HG03575 (cell line): Measurements from ENCODE around the gene HSDL2.
"Not testable (repeated sequence)": the region's sequence is repeated elsewhere in the genome, so short reads cannot be mapped to it uniquely, and the experiment has no call there.

ENCODE experiments used
- ATAC-seq: cut with Tn5 transposase; IDR thresholded peaks from one replicate; pipeline ENCODE4 v1.9.1; 2021; ENCODE audit not compliant: unreplicated experiment, insufficient number of reproducible peaks, low FRiP score; ENCODE audit errors: extremely low read depth

Gene HSDL2

DNA sequence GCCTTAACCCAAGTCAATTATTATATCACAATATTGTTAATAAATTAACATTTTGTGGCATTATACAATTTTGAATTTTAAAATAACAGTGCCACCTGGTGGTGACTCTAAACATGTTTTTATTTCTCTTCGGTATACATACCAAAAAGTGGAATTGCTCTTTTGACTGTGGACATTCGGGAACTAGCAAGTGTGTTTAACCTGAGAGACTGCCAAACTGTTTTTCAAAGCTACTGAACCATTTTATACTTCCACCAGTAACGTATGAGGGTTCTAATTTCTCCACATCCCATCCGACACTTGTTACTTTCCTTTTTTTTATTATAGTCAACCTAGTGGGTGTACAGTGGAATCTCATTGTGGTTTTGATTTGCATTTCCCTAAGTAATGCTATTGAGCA lies 18.3 kb upstream of the HSDL2 start:
- ATAC-seq, result no peak

DNA sequence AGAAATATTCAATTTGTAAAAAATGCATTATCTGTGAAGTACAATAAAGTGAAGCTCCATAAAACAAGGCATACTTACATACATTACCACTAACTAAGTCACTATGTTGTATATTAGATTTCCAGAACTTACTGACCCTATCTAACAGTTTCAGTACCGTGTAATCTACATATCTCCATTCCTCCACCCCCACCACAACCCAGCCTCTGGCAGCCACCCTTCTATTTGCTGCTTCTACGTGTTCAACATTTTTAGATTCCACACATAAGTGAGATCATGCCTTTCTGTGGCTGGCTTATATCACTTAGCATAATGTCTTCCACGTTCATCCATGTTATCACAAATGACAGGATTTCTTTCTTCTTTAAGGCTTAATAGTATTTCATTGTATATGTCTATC lies 15.1 kb upstream of the HSDL2 start:
- ATAC-seq, result no peak

DNA sequence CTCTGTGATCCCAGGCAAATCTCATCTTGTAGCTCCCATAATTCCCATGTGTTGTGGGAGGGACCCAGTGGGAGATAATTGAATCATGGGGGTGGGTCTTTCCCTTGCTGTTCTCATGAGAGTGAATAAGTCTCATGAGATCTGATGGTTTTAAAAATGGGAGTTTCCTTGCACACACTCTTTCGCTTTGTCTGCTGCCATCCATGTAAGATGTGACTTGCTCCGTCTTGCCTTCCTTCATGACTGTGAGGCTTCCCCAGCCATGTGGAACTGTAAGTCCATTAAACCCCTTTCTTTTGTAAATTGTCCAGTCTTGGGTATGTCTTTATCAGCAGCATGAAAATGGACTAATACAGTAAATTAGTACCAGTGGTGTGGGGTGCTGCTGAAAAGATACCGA lies 14.7 kb upstream of the HSDL2 start:
- not testable (repeated sequence) for ATAC-seq

DNA sequence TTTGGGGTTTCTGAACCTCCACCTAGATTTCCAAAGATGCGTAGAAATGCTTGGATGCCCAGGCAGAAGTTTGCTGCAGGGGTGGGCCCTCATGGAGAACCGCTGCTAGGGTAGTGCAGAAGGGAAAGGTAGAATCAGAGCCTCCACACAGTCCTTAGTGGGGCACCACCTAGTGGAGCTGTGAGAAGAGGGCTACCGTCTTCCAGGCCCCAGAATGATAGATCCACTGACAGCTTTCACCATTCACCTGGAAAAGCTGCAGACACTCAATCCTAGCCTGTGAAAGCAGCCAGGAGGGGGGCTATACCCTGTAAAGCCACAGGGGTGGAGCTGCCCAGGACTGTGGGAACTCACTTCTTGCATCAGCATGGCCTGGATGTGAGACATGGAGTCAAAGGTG lies 13.3 kb upstream of the HSDL2 start:
- no peak for ATAC-seq

DNA sequence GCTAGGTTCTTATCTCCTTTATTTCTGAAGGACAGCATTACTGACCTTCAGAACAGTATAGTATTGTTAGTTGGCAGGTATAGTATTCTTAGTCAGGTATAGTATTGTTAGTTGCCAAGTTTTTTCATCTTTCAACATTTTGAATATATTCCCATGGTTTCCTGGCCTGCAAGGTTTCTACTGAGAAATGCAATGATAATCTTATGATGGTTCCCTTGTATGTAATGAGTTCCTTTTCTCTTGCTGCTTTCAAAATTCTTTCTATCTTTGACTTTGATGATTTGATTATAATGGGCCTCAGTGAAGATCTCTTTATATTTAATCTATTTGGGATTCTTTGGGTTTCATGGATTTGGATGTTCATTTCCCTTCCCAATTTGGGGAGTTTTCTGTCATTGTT lies 12.4 kb upstream of the HSDL2 start:
- ATAC-seq, result no peak

DNA sequence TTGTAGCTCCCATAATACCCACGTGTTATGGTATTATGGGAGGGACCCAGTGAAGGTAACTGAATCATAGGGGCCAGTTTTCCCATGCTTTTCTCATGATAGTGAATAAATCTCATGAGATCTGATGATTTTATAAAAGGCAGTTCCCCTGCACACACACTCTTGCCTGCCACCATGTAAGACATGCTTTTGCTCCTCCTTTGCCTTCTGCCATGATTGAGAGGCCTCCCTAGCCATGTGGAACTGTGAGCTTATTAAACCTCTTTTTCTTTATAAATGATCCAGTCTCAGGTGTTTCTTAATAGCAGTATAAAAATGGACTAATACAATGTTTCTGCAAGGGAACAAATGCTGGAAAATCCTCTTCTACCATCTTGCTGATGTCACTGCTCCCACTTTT lies 10.1 kb upstream of the HSDL2 start:
- no peak for ATAC-seq

DNA sequence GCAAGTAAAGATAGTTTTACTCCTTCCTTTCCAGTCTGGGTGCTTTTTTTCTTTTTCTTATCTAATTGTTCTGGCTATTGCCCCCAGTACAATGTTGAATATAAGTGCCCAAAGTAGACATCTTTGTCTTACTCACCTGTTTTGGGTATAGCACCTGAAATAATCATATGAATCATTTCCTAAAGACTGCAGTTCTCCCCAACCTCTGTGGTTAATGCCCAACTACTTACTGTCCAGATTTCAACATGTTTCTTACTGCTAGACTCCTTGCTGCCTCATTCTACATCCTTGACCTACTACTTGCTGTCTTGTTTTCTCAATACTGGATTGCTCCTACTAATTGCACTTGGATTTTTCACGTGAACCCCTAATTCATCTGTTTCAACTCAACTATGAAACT lies 8.8 kb upstream of the HSDL2 start:
- no peak for ATAC-seq

DNA sequence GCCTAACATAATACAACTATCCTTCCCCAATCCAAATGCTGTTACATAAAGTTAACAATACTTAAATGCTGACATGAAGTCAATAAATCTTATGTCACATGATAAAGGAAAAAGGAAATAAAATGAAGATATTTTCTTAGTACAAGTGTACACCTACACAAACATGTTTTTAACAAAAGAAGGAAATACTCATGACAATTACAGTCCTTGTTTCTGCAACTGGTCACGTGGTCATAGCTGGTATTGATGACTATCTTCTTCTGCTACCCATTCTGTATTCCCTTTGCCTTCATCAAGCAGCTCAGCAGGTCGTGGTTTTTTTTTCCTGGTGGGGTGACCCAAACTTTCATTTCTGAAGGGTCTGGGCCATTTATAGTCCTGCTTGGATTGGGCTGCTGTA lies 6.2 kb upstream of the HSDL2 start:
- not testable (repeated sequence) for ATAC-seq

DNA sequence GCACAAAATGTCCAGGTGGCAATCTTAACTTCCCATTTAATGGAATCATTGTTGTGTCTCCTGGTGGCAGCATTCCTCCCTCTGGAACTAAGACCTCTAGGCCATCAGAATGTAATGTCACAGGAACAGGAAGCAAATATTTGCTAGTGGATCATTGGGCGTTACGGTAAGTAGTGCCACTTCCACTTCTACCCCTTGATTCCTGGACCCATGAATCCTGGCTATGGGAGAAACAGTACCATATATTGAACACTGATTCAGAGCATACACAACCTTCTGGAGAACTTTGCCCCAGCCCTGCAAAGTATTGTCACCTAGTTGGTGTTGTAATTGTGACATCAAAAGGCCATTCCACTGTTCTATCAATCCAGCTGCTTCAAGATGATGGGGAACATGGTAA lies 5.7 kb upstream of the HSDL2 start:
- ATAC-seq, result not testable (repeated sequence)

DNA sequence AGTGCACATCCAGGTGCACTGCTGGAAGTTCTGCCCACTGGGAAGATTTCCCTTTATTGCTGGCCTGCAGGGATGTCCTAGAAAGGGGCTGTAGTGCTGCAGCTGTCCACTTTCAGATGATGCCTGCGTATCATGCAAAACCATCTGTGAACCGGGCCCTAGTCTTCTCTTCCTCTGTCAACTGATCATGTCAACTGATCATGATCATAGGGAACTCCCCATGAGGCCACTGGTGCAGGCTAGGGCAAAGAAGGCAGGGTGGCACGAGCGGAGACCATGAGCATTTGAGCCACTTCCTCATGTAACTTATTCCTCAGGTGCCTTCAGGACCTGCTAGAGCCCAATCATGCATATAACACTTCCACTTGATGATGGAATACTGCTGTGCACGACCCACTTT lies 4.5 kb upstream of the HSDL2 start:
- ATAC-seq, result no peak

DNA sequence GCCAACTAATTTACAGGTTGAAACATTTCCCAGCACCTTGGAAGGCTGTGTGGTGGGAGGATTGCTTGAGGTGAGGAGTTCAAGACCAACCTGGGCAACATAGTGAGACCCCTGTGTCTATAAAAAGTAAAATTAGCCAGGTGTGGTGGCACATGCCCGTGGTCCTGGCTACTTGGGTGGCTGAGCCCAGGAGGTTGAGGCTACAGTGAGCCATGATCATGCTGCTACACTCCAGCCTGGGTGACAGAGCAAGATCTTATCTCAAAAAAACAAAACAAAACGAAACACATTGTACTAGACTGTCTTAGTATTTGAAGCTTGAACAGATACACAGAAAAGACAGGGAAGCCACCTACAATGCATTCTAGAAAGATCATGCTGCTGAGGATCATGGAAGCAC lies 2.8 kb upstream of the HSDL2 start:
- ATAC-seq, result no peak

DNA sequence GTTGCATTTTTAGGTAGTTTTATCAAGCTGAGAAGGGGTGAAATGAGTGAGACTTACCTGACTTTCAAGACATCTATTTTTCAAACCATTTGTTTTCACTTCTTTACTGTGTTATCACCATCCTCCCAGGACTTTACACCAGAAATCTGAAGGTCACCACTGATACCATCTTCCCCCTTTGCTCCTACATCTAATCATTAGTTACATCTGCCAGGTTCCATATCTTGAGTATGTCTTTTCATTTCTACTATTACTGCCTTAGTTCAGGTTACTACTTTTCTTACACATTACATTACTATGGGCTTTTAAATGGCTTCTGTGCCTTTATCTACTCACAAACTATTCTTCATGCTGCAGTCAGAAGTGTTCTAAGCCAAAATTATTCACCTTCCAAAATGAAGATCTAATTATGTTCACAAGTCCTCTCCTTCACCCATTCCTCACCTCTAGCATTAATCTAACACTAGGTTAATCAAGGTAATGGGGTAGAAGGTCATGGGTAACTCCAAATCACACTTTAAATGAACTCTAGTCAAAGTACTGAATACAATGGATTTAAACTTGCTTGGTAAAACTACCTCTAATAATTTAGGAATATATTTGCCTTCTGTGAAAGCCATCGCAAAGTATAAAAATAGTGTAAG lies 2.1 kb upstream of the HSDL2 start:
- ATAC-seq, result no peak

DNA sequence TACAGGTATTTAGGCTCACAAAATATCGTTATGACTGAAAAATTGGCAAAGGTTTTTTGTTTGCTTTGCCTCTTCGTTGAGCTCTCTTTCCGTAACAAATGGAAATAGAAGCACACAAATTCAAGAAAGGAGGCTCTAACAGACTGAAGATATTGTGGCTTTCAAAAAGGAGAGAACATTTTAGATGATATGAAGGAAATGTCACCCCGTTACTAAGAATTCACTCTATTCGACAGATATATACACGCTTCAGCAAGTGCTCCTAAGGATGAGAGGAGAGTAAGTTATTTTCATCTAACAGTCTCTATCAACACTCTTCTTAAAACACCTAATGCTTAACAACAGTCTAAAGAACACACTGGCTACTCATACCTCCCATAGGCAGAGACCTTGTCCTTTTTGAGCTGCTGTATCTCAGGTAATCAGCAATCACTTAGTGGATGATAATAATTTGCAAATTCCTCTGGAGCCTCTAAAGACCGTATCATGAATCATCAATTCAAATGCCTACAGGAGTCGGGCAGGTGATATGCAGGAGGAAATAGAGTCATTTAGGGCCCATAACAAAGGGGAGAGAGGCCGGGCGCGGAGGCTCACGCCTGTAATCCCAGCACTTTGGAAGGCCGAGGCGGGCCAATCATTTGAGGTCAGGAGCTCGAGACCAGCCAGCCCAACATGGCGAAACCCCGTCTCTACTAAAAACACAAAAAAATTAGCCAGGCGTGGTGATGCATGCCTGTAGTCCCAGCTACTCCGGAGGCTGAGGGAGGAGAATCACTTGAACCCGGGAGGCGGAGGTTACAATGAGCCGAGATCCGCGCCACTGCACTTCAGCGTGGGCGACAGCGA lies 1.4 kb upstream of the HSDL2 start:
- no peak for ATAC-seq

DNA sequence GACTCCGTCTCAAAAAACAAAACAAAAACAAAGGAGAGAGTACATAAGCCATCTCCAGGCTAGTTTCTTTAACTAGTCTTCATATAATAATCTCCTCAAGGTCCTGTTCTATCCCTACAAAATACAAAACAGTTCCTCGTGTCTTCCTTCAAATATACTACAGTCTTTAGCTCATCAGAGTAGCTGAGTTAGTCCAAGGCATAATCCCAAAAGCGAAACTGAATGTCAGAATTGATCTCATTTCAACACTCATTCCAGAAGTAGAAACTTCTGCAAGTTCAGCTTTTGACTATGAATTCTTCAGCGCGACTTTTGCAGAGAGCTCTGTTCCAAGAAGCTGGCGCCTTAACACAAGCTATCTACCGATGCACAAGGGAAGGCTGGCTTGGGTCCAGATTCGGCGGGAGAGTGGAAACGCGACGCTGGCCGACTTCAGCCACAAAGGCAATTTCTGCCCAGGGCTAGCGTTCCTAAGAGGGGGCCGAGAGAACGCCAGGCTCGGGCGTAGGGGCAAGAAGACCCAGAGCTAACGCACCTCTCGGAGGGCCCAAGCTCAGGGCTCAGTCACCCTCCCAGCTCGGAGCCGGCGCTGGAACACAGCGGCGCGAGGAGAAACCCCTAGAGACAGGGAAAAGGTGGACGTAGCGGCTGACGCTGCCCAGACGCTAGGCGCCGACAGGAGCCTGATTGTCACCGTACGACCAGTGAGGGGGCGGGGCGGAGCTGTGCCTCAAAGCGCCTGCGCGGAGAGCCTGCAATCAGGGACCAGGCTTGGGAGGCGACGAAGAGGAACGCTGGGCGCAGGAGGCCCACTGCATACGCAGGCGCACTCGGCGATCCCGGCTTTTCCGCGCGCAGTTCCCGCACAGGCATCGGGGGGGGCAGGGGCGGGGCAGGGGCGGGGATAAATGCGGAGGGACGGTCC lies 469 bp upstream of the HSDL2 start:
- peak; percentile 49 for ATAC-seq

DNA sequence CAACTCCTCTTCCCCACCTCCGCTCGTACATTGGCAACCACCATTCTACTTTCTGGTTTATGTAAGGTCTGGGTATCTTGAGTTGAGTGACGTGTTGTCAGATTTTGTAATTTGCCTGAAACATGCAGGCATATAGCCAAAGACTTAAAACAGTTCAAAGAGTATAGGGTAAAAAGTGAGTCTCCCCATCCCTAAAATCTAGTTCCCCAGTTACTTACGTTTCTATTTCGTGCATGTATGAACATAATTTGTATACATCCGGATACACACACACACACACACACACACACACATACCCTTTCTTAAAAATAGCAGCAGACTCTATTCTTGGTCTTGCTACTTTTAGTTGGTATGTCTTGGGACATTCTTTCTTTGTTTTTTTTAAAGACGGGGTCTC lies 915 bp downstream of the HSDL2 start:
- no peak for ATAC-seq

DNA sequence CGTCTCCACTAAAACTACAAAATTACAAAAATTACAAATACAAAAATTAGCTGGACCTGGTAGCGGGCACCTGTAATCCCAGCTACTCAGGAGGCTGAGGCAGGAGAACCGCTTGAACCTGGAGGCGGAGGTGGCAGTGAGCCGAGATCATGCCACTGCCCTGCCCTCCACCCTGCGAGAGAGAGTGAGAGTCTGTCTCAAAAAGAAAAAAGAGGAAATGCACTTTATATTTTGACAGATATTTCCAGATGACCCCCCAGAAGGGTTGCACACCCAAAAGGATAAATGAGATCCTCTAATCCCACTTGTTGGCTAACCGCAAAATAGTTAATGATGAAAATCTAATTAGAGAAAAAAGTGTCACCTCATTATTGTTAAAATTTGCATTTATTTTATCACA lies 2.2 kb downstream of the HSDL2 start:
- no peak for ATAC-seq

DNA sequence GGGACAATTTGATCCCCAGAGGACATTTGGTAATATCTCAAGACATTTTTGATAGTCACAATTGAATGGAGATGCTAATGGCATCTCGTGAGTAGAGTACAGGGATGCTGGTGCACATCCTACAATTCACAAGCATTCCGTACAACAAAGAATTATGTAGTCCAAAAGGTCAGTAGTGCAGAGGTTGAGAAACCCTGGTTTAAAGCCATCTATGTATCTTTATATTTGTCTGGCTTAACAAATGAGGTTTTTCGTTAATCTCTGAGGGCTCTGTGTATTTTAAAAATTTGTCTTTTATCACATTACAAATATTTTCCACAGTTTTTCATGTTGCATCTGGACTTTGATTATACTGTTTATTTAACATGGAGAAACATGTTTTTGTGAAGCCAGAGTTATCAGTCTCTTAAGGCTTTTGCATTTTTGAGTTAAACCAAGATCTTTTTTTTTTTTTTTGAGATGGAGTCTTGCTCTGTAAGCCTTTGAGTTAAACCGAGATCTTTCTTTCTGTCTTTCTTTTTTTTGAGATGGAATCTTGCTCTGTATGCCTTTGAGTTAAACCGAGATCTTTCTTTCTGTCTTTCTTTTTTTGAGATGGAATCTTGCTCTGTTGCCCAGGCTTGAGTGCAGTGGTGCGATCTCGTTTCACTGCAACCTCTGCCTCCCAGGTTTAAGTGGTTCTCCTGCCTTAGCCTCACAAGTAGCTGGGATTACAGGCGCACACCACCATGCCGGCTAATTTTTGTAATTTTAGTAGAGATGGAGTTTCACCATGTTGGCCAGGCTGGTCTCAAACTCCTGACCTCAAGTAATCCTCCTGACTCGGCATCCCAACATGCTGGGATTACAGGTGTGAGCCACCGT lies 2.8 kb downstream of the HSDL2 start:
- no peak for ATAC-seq

DNA sequence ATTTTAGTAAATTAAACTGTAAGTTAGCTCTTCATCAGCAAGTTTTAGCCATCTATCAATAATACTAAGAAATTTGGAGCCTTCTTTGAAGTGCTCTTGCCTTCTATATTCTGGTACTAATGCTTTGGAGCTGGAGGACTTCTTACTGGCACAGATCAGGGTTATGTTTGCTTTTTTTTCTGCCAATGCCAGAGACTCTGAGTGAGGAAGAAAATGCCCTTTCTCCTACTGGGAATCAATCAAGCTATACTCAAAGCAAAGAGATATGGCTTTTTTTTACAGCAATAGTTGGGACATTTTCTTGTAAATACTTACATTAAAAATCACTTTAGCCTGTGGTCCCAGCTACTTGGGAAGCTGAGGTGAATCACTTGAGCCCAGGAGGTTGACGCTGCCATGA lies 4.3 kb downstream of the HSDL2 start:
- ATAC-seq, result no peak

DNA sequence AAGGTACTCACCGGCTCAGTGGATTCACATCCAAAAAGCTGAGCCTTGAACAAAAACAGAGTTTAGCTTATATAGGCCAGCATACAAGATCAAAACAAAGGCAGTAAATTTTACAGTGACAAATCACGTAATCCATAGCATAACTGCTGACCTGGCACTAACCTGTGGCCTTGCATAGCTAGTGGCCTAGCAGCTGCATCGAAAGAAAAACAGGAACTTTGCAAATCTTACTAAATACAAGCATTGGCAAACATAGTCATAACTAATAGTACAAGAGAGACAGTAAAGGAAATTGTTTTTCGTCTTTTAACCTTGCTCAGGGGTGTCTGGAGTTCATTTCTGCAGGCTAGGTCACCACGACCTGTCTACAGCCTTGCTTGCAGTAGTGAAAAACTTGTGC lies 4.8 kb downstream of the HSDL2 start:
- ATAC-seq, result no peak
